ENCODE results near the gene MRPL23. TPM values are rescaled to one million over a fixed set of nuclear protein-coding genes. Genes with fewer than 3 reads are reported as not detected.

MRPL23 gene
- total and polyA plus RNA-seq, 2 of the 8 experiments (the other 6 are each of a cell fraction or from before 2014, with no cell fraction given) = 86.4 to 244 TPM

DNA sequence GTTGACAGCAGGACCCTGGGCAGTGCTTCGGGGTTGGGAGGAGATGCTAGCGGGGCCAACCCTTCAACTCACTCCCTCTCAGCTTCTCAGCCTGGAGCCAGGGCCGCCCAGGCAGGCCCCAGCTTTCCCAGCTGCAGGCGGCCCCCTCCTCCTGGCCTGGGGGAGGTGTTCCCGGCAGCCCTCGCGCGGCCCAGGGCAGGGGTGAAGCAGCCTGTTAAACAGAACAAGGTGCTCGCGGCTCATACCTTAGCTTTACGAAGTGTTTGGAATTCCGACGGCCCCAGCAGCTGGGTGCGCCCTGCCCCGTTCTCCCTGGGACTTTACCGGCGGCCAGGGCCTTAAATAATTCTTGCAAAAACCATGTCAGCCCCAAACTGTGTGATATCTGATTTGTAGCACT is 17.2 kb downstream of the MRPL23 start:
- ChIA-PET CTCF (ENCODE audit: partially characterized antibody) (interaction anchor here (0.6 to 6.6 kb wide), 11 partner anchors 9 to 426 kb away, joined by 3 to 100 read pairs (median 3); no protein-coding TSS in a partner anchor), POLR2A (ENCODE audit: partially characterized antibody) (interaction anchor here (1.5 kb wide), 1 partner anchor 194 kb away, joined by 3 read pairs; no protein-coding TSS in a partner anchor)
- Histone ChIP-seq H3K36me3 (ENCODE audit: control insufficient read depth in 2 of 4, insufficient read depth in 4 of 4, low read length in 3 of 4) (no peaks in the 10 kb centered on the region), H2BK120ac (replicated peaks; ENCODE audit: low read depth, low read length) (no peak overlapping the region), H3K9me3 (ENCODE audit: insufficient read depth in 2 of 2, low read depth in 1 of 2, low read length in 1 of 2) (no peaks in the 10 kb centered on the region), H3K9ac (replicated peaks in 1 of 4; ENCODE audit: extremely low read depth in 1 of 4, low read depth in 3 of 4, low read length in 3 of 4) (no peak overlapping the region), H4K20me1 (replicated peaks in 1 of 2; ENCODE audit: control insufficient read depth in 1 of 2, insufficient read depth in 2 of 2, low read length in 2 of 2) (no peaks in the 10 kb centered on the region), H4K8ac (ENCODE audit: extremely low read depth, insufficient read depth, low read length) (no peak overlapping the region), H3K56ac (replicated peaks; ENCODE audit: insufficient read length, low read depth, low read length) (no peak overlapping the region), H3K23me2 (ENCODE audit: low read depth, low read length) (no peaks in the 10 kb centered on the region), H3K14ac (ENCODE audit: insufficient read length) (no peak overlapping the region), H2BK12ac (ENCODE audit: low read depth, low read length) (no peak overlapping the region), H3K23ac (ENCODE audit: insufficient read length) (no peak overlapping the region), H2BK15ac (ENCODE audit: low read length) (no peak overlapping the region), H2AK5ac (ENCODE audit: low read depth, low read length) (no peak overlapping the region), H3K79me1 (ENCODE audit: low read depth, low read length) (no peaks in the 10 kb centered on the region), H3K4me3 (ENCODE audit: extremely low read depth in 1 of 4, insufficient read depth in 2 of 4, low read depth in 3 of 4, low read length in 4 of 4) (no peak overlapping the region), H2BK20ac (ENCODE audit: low read length) (no peak overlapping the region), H3K27ac (ENCODE audit: low read depth, low read length) (no peak overlapping the region), H3K27me3 (replicated peaks in 1 of 4; ENCODE audit: control insufficient read depth in 3 of 4, extremely low read depth in 1 of 4, insufficient read depth in 3 of 4, low read length in 3 of 4) (no peaks in the 10 kb centered on the region), H3K18ac (ENCODE audit: extremely low read depth, low read length) (no peak overlapping the region), H4K5ac (ENCODE audit: insufficient read length, low read depth, low read length) (no peak overlapping the region), H4K91ac (replicated peaks; ENCODE audit: insufficient read length, low read length) (no peak overlapping the region), H3K4me1 (replicated peaks in 1 of 4; ENCODE audit: control insufficient read depth in 3 of 4, insufficient read depth in 4 of 4, low read length in 3 of 4) (no peaks in the 10 kb centered on the region), H3K79me2 (ENCODE audit: control insufficient read depth in 1 of 2, insufficient read depth in 2 of 2, low read length in 2 of 2) (no peaks in the 10 kb centered on the region), H3K4ac (replicated peaks; ENCODE audit: insufficient read length, low read depth, low read length) (no peak overlapping the region), H2BK5ac (ENCODE audit: low read depth, low read length) (no peak overlapping the region), H3K4me2 (ENCODE audit: insufficient read depth in 1 of 2, low read depth in 2 of 2, low read length in 2 of 2) (no peak overlapping the region), H2AFZ (ENCODE audit: low read length) (no peak overlapping the region)
- DNase-seq (ENCODE audit: low read depth in 1 of 2, low spot score in 2 of 2) (no peak), FAIRE-seq (no peak)
- no CpG with 5 or more reads among the region's 17 CpGs for WGBS, 2 experiments (ENCODE audit: extremely low coverage in 1 of 2, insufficient coverage in 1 of 2, insufficient read length in 1 of 2, insufficient replicate concordance in 2 of 2, low coverage in 1 of 2, low lambda C conversion rate in 2 of 2, missing lambda C conversion rate in 1 of 2)
- TF ChIP-seq SIRT6 (IDR thresholded peaks at IDR 0.05; ENCODE audit: low read length) (no peak), SRF (IDR thresholded peaks at IDR 0.05; ENCODE audit: low read depth, low read length) (no peak), PHF8 (conservative IDR thresholded peaks at IDR 0.05; ENCODE audit: low read depth, low read length) (no peak), EGR1 (IDR thresholded peaks at IDR 0.05; ENCODE audit: borderline replicate concordance, low read depth, low read length) (no peak), SP2 (IDR thresholded peaks at IDR 0.05; ENCODE audit: low read length) (no peak), JUN (IDR thresholded peaks at IDR 0.05; ENCODE audit: low read depth, low read length) (no peak), CHD1 (IDR thresholded peaks at IDR 0.05; ENCODE audit: low read depth, low read length) (no peak), RBBP5 (IDR thresholded peaks at IDR 0.05; ENCODE audit: borderline replicate concordance, low read depth, low read length) (no peak), EP300 (IDR thresholded peaks at IDR 0.05; ENCODE audit: borderline replicate concordance in 1 of 2, low read depth in 2 of 2, low read length in 2 of 2) (no peak), ATF3 (IDR thresholded peaks at IDR 0.05; ENCODE audit: insufficient read depth, low read depth, low read length) (no peak), TBP (IDR thresholded peaks at IDR 0.05; ENCODE audit: low read depth, low read length) (no peak), CREB1 (IDR thresholded peaks at IDR 0.05) (no peak), KDM4A (IDR thresholded peaks at IDR 0.05; ENCODE audit: low read depth, low read length, severe bottlenecking) (no peak)
- TF ChIP-seq, protein P1, sequence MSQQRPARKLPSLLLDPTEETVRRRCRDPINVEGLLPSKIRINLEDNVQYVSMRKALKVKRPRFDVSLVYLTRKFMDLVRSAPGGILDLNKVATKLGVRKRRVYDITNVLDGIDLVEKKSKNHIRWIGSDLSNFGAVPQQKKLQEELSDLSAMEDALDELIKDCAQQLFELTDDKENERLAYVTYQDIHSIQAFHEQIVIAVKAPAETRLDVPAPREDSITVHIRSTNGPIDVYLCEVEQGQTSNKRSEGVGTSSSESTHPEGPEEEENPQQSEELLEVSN (IDR thresholded peaks at IDR 0.05) = no peak

Data from H1 (cell line).